PC-9 (cell line): ENCODE results near the gene C4orf54. TPM values are rescaled to one million over a fixed set of nuclear protein-coding genes. Genes with fewer than 3 reads are reported as not detected.

Experiments
- BruUV-seq: library from RNA; stranded (reverse); fragments of 400-500 nt; replicated peaks from 2 replicates; lab custom pipeline; 2021; lab: Mats Ljungman, UMichigan
- CTCF ChIA-PET: fragments of 300-600 bp; sonication (Branson Sonifier 250); formaldehyde crosslinking; loops from one replicate; lab custom pipeline; 2022; ENCODE audit warnings: antibody characterized with exemption; lab: Charles Lee
- POLR2A ChIA-PET: fragments of 300-600 bp; sonication (Branson Sonifier 250); formaldehyde crosslinking; loops from one replicate; lab custom pipeline; 2022; ENCODE audit warnings: antibody characterized with exemption; ENCODE audit not compliant: unreplicated experiment; lab: Charles Lee
- DNase-seq, 2 experiments: peaks; one replicate each; pipeline versions ENCODE4 v3.0.0 to v3.0.0-alpha.2; 2015 to 2022; ENCODE audit warnings: mixed read lengths in 1 of 2
- H2AFZ ChIP-seq: fragments of 200-600 bp; sonication (generic); 2 replicates; pipeline ENCODE4 v1.8.1; 2017; ENCODE audit warnings: antibody characterized with exemption
- H3F3A ChIP-seq: fragments of 200-600 bp; sonication (generic); 2 replicates; pipeline ENCODE4 v1.8.1; 2017; ENCODE audit warnings: antibody characterized with exemption, mild to moderate bottlenecking, low read depth; ENCODE audit not compliant: insufficient read depth
- H3K27ac ChIP-seq: fragments of 200-600 bp; sonication (generic); 2 replicates; pipeline ENCODE4 v1.6.1; 2016; ENCODE audit warnings: mixed run types
- H3K27me3 ChIP-seq: fragments of 200-600 bp; sonication (generic); 2 replicates; pipeline ENCODE4 v1.6.1; 2016; ENCODE audit warnings: low read depth, mixed run types; ENCODE audit not compliant: insufficient read depth
- H3K36me3 ChIP-seq: fragments of 200-600 bp; sonication (generic); 2 replicates; pipeline ENCODE4 v1.6.1; 2016; ENCODE audit warnings: low read depth, mixed run types
- H3K4me1 ChIP-seq: fragments of 200-600 bp; sonication (generic); replicated peaks from 2 replicates; pipeline ENCODE4 v1.6.1; 2016; ENCODE audit warnings: mixed run types; ENCODE audit not compliant: insufficient read depth
- H3K4me2 ChIP-seq: fragments of 200-600 bp; sonication (generic); 2 replicates; pipeline ENCODE4 v1.6.1; 2017; ENCODE audit warnings: mixed run types
- H3K4me3 ChIP-seq: fragments of 200-600 bp; sonication (generic); 2 replicates; pipeline ENCODE4 v1.6.1; 2016; ENCODE audit warnings: mixed run types
- H3K79me2 ChIP-seq: fragments of 200-600 bp; sonication (generic); 2 replicates; pipeline ENCODE4 v1.6.1; 2017; ENCODE audit warnings: low read depth, mixed run types
- H3K9me2 ChIP-seq: fragments of 200-600 bp; sonication (generic); 2 replicates; pipeline ENCODE4 v1.8.1; 2017; ENCODE audit warnings: mild to moderate bottlenecking; ENCODE audit not compliant: insufficient read depth
- H3K9me3 ChIP-seq: fragments of 200-600 bp; sonication (generic); 2 replicates; pipeline ENCODE4 v1.8.1; 2016; ENCODE audit warnings: low read depth; ENCODE audit not compliant: insufficient read depth
- H4K20me1 ChIP-seq: fragments of 200-600 bp; sonication (generic); 2 replicates; pipeline ENCODE4 v1.8.1; 2017; ENCODE audit not compliant: insufficient read depth
- CTCF ChIP-seq: fragments of 200-600 bp; sonication (generic); conservative IDR thresholded peaks from 2 replicates; pipeline ENCODE4 v1.6.1; 2017; ENCODE audit warnings: mixed run types, antibody characterized with exemption, mild to moderate bottlenecking, moderate library complexity
- EZH2 ChIP-seq: fragments of 200-600 bp; sonication (generic); IDR thresholded peaks from 2 replicates; pipeline ENCODE4 v1.8.0; 2017; ENCODE audit warnings: antibody characterized with exemption, low read depth
- intact Hi-C: fragments of 100-400 bp; cut with micrococcal nuclease; formaldehyde crosslinking; loops from one replicate; pipeline ENCODE4 v1.10.0; 2022; ENCODE audit not compliant: unreplicated experiment
- total RNA-seq: library from RNA; stranded (reverse); gene quantifications from 2 replicates; pipeline ENCODE4 v1.2.3, GENCODE V29; 2021

C4orf54 gene
- total RNA-seq, 1 experiment from 2014 or later: 0.22 TPM

- H3K27ac ChIP-seq: no peak overlapping the region
- no peaks in the 10 kb centered on the region for H3K36me3 ChIP-seq
- ChIA-PET POLR2A (no interaction called here), CTCF (no interaction called here)
- H2AFZ ChIP-seq: no peak overlapping the region
- H3K9me3 ChIP-seq: peaks cover 7% of the 10 kb centered on the region; the same call in 1 of the 2 replicates
- intact Hi-C loops: no loop called here
- no peak overlapping the region for H3K4me2 ChIP-seq
- H3K9me2 ChIP-seq: no peaks in the 10 kb centered on the region
- DNase-seq: no peak
- H3K27me3 ChIP-seq: no peaks in the 10 kb centered on the region
- no peak for TF ChIP-seq CTCF
- no peak for TF ChIP-seq EZH2
- H3K4me1 ChIP-seq: no peaks in the 10 kb centered on the region
- H3K4me3 ChIP-seq: no peak overlapping the region
- H3K79me2 ChIP-seq: no peaks in the 10 kb centered on the region
- no peaks in the 10 kb centered on the region for H4K20me1 ChIP-seq
- H3F3A ChIP-seq: no peaks in the 10 kb centered on the region
- BruUV-seq: no TSS peak
These were observed 35.5 kb upstream of the C4orf54 start for GRCh38 chr4:99693140-99693539.

DNA sequence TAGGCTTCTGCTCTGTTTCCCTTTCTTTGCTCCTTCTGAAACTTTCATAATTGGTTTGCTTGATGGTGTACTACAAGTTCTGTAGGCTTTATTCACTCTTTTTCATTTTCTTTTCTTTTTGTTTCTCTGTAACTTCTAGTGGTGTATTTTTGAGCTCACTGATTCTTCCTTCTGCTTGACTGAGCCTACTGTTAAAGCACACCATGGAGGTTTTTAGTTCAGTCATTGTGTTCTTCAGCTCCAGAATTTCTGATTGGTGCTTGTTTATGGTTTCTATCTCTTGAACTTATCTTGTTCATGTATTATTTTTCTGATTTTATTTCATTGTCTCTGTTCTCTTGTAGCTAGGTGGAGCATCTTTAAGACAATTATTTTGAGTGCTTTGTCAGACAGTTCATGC is 33.4 kb upstream of the C4orf54 start:
- H3K9me3 ChIP-seq: peaks cover 7% of the 10 kb centered on the region; the same call in 1 of the 2 replicates
- no TSS peak for BruUV-seq
- H3F3A ChIP-seq: no peaks in the 10 kb centered on the region
- no peak overlapping the region for H3K27ac ChIP-seq
- no peak for DNase-seq
- no peaks in the 10 kb centered on the region for H3K27me3 ChIP-seq
- ChIA-PET CTCF (no interaction called here), POLR2A (no interaction called here)
- H3K79me2 ChIP-seq: no peaks in the 10 kb centered on the region
- TF ChIP-seq EZH2: no peak
- H3K4me3 ChIP-seq: no peak overlapping the region
- no peak overlapping the region for H2AFZ ChIP-seq
- H3K4me2 ChIP-seq: no peak overlapping the region
- no peaks in the 10 kb centered on the region for H4K20me1 ChIP-seq
- H3K9me2 ChIP-seq: no peaks in the 10 kb centered on the region
- intact Hi-C loops: no loop called here
- no peaks in the 10 kb centered on the region for H3K36me3 ChIP-seq
- no peaks in the 10 kb centered on the region for H3K4me1 ChIP-seq

DNA sequence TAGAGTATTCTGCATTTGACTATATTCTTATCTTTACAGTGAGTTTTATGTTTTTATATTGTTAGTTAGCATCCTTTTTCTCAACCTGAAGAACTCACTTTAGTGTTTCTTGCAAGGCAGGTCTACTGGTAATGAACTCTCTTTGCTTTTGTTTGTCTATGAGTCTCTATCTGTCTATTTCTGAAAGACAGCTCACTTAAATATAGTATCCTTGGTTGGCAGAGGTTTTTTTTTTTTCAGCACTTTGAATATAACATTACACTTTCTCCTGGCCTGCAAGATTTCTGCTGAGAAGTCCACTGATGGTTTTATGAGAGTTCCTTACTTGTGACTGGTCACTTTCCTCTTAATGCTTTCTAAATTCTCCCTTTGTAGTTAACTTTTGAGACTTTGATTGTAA is 32.8 kb upstream of the C4orf54 start:
- Histone ChIP-seq H3F3A (no peaks in the 10 kb centered on the region), H3K4me3 (no peak overlapping the region), H3K9me3 (peaks cover 7% of the 10 kb centered on the region; the same call in 1 of the 2 replicates), H3K27ac (no peak overlapping the region), H3K27me3 (no peaks in the 10 kb centered on the region), H3K4me2 (no peak overlapping the region), H3K79me2 (no peaks in the 10 kb centered on the region), H3K4me1 (no peaks in the 10 kb centered on the region), H3K36me3 (no peaks in the 10 kb centered on the region), H2AFZ (no peak overlapping the region), H4K20me1 (no peaks in the 10 kb centered on the region), H3K9me2 (no peaks in the 10 kb centered on the region)
- DNase-seq: no peak
- TF ChIP-seq EZH2 (no peak), CTCF (no peak)
- no TSS peak for BruUV-seq
- CTCF ChIA-PET: no interaction called here
- intact Hi-C loops: no loop called here
- POLR2A ChIA-PET: no interaction called here

GRCh38 chr4:99687120-99687519 is 29.5 kb upstream of the C4orf54 start:
- intact Hi-C loops: no loop called here
- Histone ChIP-seq H4K20me1 (no peaks in the 10 kb centered on the region), H3K27ac (no peak overlapping the region), H3K36me3 (no peaks in the 10 kb centered on the region), H3K79me2 (no peaks in the 10 kb centered on the region), H3K4me1 (no peaks in the 10 kb centered on the region), H3K27me3 (no peaks in the 10 kb centered on the region), H2AFZ (no peak overlapping the region), H3K9me3 (peaks cover 7% of the 10 kb centered on the region; the same call in 1 of the 2 replicates), H3K4me2 (no peak overlapping the region), H3K4me3 (no peak overlapping the region), H3K9me2 (no peaks in the 10 kb centered on the region), H3F3A (no peaks in the 10 kb centered on the region)
- POLR2A ChIA-PET: no interaction called here
- DNase-seq: no peak
- TF ChIP-seq EZH2 (no peak), CTCF (no peak)
- CTCF ChIA-PET: no interaction called here
- BruUV-seq: no TSS peak
